Activated CD4-positive, alpha-beta T cell treated with anti-CD3 and anti-CD28 coated beads, Interleukin-2, amount 50 U/mL, for 16 hours (primary cell): Measurements from ENCODE around the gene PRPF6.
"Not testable (repeated sequence)": the region's sequence is repeated elsewhere in the genome, so short reads cannot be mapped to it uniquely, and the experiment has no call there.

Experiments used
- DNase-seq: peaks from one replicate; pipeline ENCODE4 v3.0.0-alpha.2; 2020

Gene PRPF6

DNA sequence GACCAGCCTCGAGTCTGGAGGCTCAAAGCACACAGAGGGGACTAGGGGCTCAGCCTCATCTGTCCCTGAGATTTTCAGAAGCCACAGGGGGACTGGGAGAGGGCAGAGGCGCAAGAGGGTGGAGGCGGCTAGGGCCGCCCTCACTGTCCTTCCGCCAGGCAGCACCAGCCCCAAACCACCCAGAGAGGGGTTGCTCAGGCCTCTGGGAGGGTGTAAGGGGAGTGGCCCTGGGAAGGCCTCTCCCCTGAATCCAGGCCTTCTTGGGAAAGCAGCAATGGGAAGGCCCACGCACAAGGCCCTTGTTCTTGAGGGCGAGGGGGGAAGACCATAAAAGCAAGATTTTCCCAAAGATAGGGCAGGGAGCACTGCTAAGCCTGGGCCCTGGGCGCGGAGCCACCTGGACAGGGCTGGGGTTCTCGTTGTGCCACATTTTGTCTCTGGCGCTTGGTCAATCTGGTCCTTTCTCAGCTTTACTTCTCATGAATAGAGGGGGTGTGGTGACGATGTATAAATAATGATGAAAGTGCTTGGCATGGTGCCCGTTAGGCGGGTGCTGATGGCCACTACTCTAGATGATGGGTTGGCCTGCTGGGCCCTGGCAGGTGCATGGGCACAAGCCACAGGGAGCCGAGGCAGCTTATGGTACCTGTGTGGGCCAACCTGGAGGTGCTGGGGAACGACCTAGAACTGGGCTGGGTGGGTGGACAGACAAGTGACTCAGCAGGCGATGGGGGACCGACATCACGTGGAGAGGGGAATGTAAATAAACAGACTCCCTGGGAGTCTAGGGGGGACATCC is 6.3 kb upstream of the PRPF6 start:
- no peak for DNase-seq

- peak; percentile 44 for DNase-seq
Observed at GRCh38 chr20:63976511-63976910, 4.4 kb upstream of the PRPF6 start.

DNA sequence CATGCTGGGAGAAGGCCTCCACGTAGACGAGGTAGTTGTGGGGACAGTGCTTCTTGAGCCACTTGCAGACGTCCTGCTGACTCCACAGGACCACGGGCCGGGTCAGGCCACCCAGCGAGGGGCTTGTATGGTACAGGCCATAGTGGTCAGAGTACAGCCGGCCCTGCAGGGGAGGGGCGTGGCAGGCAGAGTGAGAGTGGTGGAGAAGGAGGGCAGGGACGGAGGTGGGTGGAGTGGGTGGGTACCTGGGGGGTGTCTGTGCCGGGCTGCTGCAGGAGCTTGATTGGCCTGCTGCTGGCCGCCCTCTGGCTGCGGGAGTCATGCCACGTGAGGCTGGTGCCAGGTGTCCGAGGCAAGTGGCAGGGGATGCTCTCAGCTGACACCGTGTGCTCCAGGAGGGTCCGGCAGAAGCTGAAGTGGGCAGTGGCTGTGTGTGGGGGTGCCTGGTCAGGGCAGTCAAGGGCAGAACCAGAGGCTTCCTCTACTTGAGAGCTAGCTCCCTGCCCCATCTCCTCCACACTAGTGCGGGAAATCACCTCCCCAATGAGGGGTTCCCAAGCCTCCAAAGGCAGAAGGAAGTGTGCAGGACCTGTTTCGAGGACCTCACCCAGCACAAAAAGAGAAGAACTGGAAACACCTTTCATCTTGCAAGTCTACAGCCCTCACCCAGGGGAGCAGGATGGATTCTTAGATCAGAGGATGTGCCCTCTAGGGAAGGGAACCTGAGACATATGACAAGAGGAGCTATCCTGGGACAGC is 3.8 kb upstream of the PRPF6 start:
- no peak for DNase-seq

GRCh38 chr20:63977739-63978276 is 3.1 kb upstream of the PRPF6 start:
- DNase-seq: peak; percentile 89

- DNase-seq: peak; percentile 84
Observed at GRCh38 chr20:63978319-63979228, 2.4 kb upstream of the PRPF6 start.

- no peak for DNase-seq
Observed at GRCh38 chr20:63979229-63979556, 1.7 kb upstream of the PRPF6 start.

DNA sequence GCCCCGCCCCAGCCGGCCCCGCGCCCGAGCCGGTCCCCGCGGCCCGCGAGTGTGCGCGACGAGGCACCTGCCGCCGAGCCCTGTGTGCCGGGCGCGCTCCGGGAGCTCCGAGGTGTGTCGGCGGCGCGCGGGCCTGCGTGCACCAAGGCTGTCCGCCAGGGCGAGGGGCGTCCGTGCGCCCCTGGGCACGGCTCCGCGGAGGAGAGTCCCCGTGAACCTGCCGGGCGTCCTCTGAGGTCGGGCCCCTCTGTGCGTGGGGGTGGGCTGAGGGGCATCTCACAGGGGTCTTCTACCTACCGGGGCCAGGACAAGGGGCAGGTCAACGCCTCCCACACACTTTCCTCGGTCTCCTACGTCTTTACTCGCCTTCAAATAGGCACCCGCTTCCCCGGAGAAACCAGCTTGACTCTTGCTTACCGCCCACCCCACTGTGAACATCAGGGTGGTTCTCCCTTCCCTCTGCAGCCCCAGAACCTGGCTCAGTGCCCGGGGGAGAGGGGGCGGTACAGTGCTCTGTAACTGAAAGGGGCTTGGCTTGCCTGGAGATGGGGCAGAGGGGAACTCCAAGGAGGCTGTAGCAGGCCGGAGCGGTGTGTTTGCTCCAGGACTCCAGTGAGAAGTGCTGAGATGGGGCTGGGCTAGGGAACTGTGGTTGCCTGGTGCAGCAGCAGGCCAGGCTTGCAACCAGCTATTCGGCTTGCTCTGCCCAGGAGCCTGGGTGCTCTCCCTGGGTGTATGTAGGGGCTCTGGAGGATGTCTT is 1.2 kb upstream of the PRPF6 start, which contains the start of gene SAMD10:
Gene SAMD10, minus strand, starts transcription at position 86 of the 760 bp plus-strand sequence. CDS start 175 bp downstream, outside the sequence.
- peak; percentile 78 for DNase-seq

DNA sequence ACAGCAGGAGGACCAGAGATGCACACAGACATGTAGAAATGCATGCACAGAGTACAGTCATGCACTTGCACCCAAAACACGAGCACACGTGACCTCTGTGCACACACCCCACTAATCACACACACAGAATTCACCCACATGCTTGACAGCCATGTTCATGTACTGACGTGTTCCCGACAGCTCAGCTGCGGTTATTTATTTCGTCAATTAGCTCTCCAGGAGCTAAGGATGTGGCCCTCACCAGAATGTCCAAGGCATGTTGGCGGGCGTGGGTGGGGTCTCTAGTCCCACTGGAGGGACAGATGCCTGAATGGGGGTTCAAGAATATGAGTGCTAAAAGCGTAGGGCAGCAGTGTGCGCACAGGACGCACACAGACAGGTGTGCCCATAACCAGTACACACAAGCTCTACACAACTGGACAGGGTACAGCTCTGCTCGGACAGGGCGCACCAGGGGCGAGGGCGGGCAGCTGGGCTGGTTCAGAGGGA is 571 bp upstream of the PRPF6 start:
- DNase-seq: peak; percentile 60

GRCh38 chr20:63982937-63983336 is 2.0 kb downstream of the PRPF6 start:
- no peak for DNase-seq

GRCh38 chr20:64000906-64001305 is 20.0 kb downstream of the PRPF6 start:
- no peak for DNase-seq

GRCh38 chr20:64001607-64002011 is 20.7 kb downstream of the PRPF6 start:
- no peak for DNase-seq

DNA sequence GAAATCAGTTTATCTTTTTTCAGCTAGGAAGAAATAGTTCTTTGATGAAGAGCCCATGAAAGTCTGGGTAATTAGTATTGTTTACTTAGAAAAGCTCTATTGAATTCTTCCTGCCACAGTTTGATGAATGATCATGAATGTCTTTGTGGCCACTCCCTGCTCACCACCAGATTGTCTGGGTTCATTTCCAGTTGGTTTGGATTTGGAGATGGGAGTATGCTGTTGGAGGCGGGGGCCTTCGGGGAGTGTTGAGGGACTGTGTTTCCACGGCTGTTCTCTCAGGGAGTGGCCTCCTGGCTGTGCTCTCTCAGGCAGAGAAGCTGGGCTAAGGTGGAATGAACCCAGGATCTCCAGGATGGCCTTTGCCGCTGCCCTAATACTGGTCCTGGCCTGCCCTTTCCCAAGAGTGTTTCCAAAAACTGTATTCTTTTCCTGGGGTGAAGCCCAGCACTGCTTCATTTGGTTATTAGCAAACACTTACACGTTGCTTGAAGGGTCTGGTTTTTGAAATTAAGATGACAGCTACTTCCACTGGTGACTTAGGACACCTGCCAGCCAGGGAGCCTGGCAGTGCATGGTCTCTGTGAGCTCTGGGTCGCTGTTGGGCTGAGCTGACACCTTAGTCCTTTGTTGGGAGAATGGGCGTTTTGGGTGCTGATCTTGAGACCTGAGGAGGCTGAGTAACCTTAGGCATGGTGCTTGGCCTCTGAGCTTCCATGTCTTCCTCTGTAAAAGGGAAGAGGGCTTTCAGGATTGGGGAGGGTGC is 23.2 kb downstream of the PRPF6 start:
- no peak for DNase-seq

DNA sequence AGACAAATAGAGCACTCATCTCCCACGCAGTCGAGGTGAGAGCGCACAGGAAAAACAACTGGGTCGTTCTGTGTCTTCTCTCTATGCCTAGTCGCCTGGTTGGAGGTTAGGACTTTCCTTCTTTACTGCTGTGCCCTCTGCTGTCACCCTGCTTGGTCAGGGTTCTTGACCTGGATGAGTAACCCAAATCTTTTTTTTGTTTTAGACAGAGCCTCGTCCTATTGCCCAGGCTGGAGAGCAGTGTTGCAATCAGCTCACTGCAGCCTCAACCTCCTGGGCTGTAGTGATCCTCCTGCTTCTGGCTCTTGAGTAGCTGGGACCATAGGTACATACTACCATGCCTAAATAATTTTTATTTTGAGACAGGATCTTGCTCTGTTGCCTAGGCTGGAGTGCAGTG is 24.5 kb downstream of the PRPF6 start:
- DNase-seq: no peak

- no peak for DNase-seq
Observed at GRCh38 chr20:64006490-64006889, 25.6 kb downstream of the PRPF6 start.

DNA sequence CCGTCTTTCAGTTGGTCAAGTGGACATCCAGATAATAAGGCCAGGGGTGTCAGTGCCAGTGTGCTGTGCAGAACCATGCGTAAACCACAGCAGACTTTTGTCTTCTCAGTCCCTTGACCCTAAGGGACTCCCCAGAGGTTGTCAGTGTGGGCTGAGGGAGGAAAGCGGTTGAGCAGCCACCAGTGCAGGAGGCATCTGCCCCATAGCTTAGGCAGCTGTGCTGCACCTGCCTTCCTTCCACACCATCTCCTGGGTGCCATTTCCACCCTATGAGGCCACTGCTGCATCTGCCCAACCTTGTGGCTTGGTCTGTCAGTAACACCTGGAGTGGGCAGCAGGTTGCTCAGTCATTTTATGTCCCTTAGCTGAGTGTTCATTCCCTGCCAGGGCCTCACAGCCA is 26.0 kb downstream of the PRPF6 start:
- DNase-seq: no peak

GRCh38 chr20:64009811-64010387 is 29.0 kb downstream of the PRPF6 start:
- peak; percentile 23 for DNase-seq

GRCh38 chr20:64010711-64011237 is 29.8 kb downstream of the PRPF6 start:
- peak; percentile 46 for DNase-seq

GRCh38 chr20:64011366-64011779 is 30.4 kb downstream of the PRPF6 start:
- DNase-seq: no peak

DNA sequence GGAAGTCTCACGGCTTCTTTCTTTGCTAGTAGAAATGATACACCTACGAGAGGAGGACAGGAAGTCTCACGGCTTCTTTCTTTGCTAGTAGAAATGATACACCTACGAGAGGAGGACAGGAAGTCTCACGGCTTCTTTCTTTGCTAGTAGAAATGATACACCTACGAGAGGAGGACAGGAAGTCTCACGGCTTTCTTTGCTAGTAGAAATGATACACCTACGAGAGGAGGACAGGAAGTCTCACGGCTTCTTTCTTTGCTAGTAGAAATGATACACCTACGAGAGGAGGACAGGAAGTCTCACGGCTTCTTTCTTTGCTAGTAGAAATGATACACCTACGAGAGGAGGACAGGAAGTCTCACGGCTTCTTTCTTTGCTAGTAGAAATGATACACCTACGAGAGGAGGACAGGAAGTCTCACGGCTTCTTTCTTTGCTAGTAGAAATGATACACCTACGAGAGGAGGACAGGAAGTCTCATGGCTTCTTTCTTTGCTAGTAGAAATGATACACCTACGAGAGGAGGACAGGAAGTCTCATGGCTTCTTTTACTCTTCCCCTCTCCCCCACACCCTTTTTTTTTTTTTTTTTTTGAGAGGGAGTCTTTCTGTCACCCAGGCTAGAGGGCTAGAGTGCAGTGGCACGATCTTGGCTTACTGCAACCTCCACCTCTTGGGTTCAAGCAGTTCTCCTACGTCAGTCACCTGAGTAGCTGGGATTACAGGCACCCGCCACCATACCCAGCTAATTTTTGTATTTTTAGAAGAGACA is 31.6 kb downstream of the PRPF6 start:
- DNase-seq: not testable (repeated sequence)

GRCh38 chr20:64015635-64016034 is 34.7 kb downstream of the PRPF6 start:
- no peak for DNase-seq
